Natural killer cell (primary cell): Measurements from ENCODE around the gene MBOAT7. TPM values are rescaled to one million over a fixed set of nuclear protein-coding genes. Genes with fewer than 3 reads are reported as not detected.

Experiments
- ATAC-seq, 3 donors: fragments of 150-1000 bp in 2 of 3; fragments of 200-7000 bp in 1 of 3; cut with Tn5 transposase; 1 replicate in 1 of 3; 2 replicates in 2 of 3; pipeline ENCODE4 v1.10.0; 2021; ENCODE audit warnings: mild to moderate bottlenecking in 2 of 3, moderate library complexity in 2 of 3
- DNase-seq, 2 donors: peaks; one replicate each; pipeline versions ENCODE4 v3.0.0 to v3.0.0-alpha.2; 2013 to 2021; ENCODE audit warnings: mixed read lengths in 1 of 2
- H3K27ac ChIP-seq: one replicate; pipeline ENCODE4 v1.5.1; 2013; ENCODE audit warnings: mild to moderate bottlenecking, low read length
- H3K27me3 ChIP-seq: one replicate; pipeline ENCODE4 v1.6.1; 2013; ENCODE audit warnings: low read length; ENCODE audit not compliant: control insufficient read depth, insufficient read depth
- H3K36me3 ChIP-seq: one replicate; pipeline ENCODE4 v1.6.1; 2013; ENCODE audit warnings: low read length; ENCODE audit not compliant: control insufficient read depth, insufficient read depth
- H3K4me1 ChIP-seq: one replicate; pipeline ENCODE4 v1.6.1; 2013; ENCODE audit warnings: low read length; ENCODE audit not compliant: control insufficient read depth, insufficient read depth
- H3K4me3 ChIP-seq: one replicate; pipeline ENCODE4 v1.5.1; 2013; ENCODE audit warnings: low read length
- H3K9me3 ChIP-seq: one replicate; pipeline ENCODE4 v1.6.1; 2013; ENCODE audit warnings: low read length; ENCODE audit not compliant: control insufficient read depth, insufficient read depth
- H3K27ac Mint-ChIP-seq, 2 donors: one replicate each; pipeline ENCODE4 v1.8.0; 2022; ENCODE audit warnings: mild to moderate bottlenecking in 2 of 2, mixed read lengths in 2 of 2, moderate library complexity in 1 of 2
- H3K27me3 Mint-ChIP-seq, 2 donors: one replicate each; pipeline ENCODE4 v1.8.0; 2022; ENCODE audit warnings: low read depth in 2 of 2, mixed read lengths in 2 of 2
- H3K36me3 Mint-ChIP-seq: one replicate; pipeline ENCODE4 v1.8.0; 2022; ENCODE audit warnings: mixed read lengths
- H3K4me1 Mint-ChIP-seq, 2 donors: one replicate each; pipeline ENCODE4 v1.8.0; 2022; ENCODE audit warnings: mixed read lengths in 2 of 2
- H3K4me3 Mint-ChIP-seq: one replicate; pipeline ENCODE4 v1.8.0; 2022; ENCODE audit warnings: mild to moderate bottlenecking, moderate library complexity, mixed read lengths
- H3K9me3 Mint-ChIP-seq, 2 donors: one replicate each; pipeline ENCODE4 v1.8.0; 2022; ENCODE audit warnings: mixed read lengths in 2 of 2
- CTCF ChIP-seq: fragments of 200-600 bp; IDR thresholded peaks from one replicate; pipeline ENCODE4 v1.8.0; 2022; ENCODE audit warnings: antibody characterized with exemption
- WGBS: methylation state at CpG from one replicate; pipeline ENCODE4 v1.1.7; 2013; ENCODE audit warnings: missing lambda C conversion rate; ENCODE audit not compliant: insufficient coverage; 5-methylcytosine and 5-hydroxymethylcytosine counted together
- intact Hi-C: fragments of 100-400 bp; cut with micrococcal nuclease; formaldehyde crosslinking; loops from one replicate; pipeline ENCODE4 v1.14.2; 2022
- total RNA-seq, 4 donors: library from RNA; stranded (reverse); fragments of 120-200 nt in 1 of 4; gene quantifications; one replicate each; pipeline versions ENCODE4 v1.2.3 to v1.2.4, GENCODE V29; 2013 to 2022

The MBOAT7 gene
- total RNA-seq, 3 donors from 2014 or later (not counting 1 experiment from before 2014, with no cell fraction given): 24.1 to 53.9 (median 31.2) TPM

GRCh38 chr19:54147676-54148075 lies 41.7 kb downstream of the MBOAT7 start:
- H3K4me3 ChIP-seq: no peak overlapping the region
- Mint-ChIP-seq H3K27me3 (no peaks in the 10 kb centered on the region), H3K27ac (no peak overlapping the region), H3K4me1 (peaks cover 5 to 31% of the 10 kb centered on the region in 2 donors), H3K36me3 (peaks cover 7% of the 10 kb centered on the region), H3K4me3 (no peak overlapping the region), H3K9me3 (no peaks in the 10 kb centered on the region)
- H3K36me3 ChIP-seq: peaks cover 88% of the 10 kb centered on the region
- no peak overlapping the region for H3K27ac ChIP-seq
- no peaks in the 10 kb centered on the region for H3K4me1 ChIP-seq
- DNase-seq: no peak
- no peaks in the 10 kb centered on the region for H3K9me3 ChIP-seq
- no peaks in the 10 kb centered on the region for H3K27me3 ChIP-seq
- no peak for TF ChIP-seq CTCF
- WGBS: 100% methylated on average over 3 of the region's 3 CpGs
- no peak for ATAC-seq
- intact Hi-C loops: no loop called here

- Histone ChIP-seq H3K9me3 (no peaks in the 10 kb centered on the region), H3K27me3 (no peaks in the 10 kb centered on the region), H3K36me3 (peaks cover 76% of the 10 kb centered on the region), H3K4me1 (peaks cover 1% of the 10 kb centered on the region), H3K4me3 (no peak overlapping the region), H3K27ac (no peak overlapping the region)
- H3K4me3 Mint-ChIP-seq: no peak overlapping the region
- TF ChIP-seq CTCF: no peak
- intact Hi-C loops: no loop called here
- no peak for ATAC-seq
- peaks cover 21 to 46% of the 10 kb centered on the region in 2 donors for H3K4me1 Mint-ChIP-seq
- H3K9me3 Mint-ChIP-seq: no peaks in the 10 kb centered on the region
- no peaks in the 10 kb centered on the region for H3K27me3 Mint-ChIP-seq
- 90% methylated on average over 28 of the region's 28 CpGs for WGBS
- H3K36me3 Mint-ChIP-seq: peaks cover 7% of the 10 kb centered on the region
- H3K27ac Mint-ChIP-seq: no peak overlapping the region
- no peak for DNase-seq
Measured at GRCh38 chr19:54145541-54146158, 43.7 kb downstream of the MBOAT7 start.

GRCh38 chr19:54142166-54142780 lies 47.1 kb downstream of the MBOAT7 start:
- no peaks in the 10 kb centered on the region for H3K27me3 Mint-ChIP-seq
- no peaks in the 10 kb centered on the region for H3K27me3 ChIP-seq
- no peaks in the 10 kb centered on the region for H3K36me3 Mint-ChIP-seq
- H3K4me1 Mint-ChIP-seq: peaks cover 39 to 65% of the 10 kb centered on the region in 2 donors
- H3K27ac ChIP-seq: no peak overlapping the region
- H3K4me3 ChIP-seq: no peak overlapping the region
- intact Hi-C loops: no loop called here
- DNase-seq: no peak
- H3K4me1 ChIP-seq: peaks cover 26% of the 10 kb centered on the region
- ATAC-seq: no peak
- WGBS: 86% methylated on average over 7 of the region's 7 CpGs
- H3K27ac Mint-ChIP-seq: peak overlapping the region in 1 of 2 donors; percentile 60
- H3K36me3 ChIP-seq: peaks cover 50% of the 10 kb centered on the region
- TF ChIP-seq CTCF: no peak
- no peak overlapping the region for H3K4me3 Mint-ChIP-seq
- H3K9me3 Mint-ChIP-seq: no peaks in the 10 kb centered on the region
- no peaks in the 10 kb centered on the region for H3K9me3 ChIP-seq
